H1 (cell line): ENCODE data around the gene MRPS2. TPM values are rescaled to one million over a fixed set of nuclear protein-coding genes. Genes with fewer than 3 reads are reported as not detected.

Source experiments
- polyA plus RNA-seq, 7 experiments: library from polyadenylated mRNA; depleted of rRNA in 3 of 7; stranded (reverse) in 5 of 7; unstranded in 2 of 7; fragments of >200 nt in 5 of 7; fragments of 200-250 nt in 2 of 7; gene quantifications; 1 replicate in 5 of 7; 2 replicates in 1 of 7; 4 replicates in 1 of 7; pipeline versions ENCODE4 v1.2.1 to v1.2.3, GENCODE V29; 2011 to 2013; ENCODE audit warnings: missing spikeins in 2 of 7, mixed read lengths in 2 of 7
- total RNA-seq: library from RNA; stranded (reverse); fragmentation: NEBNext Ultra II Directional; extraction: Animal tissue kit (Norgen Biotek cat#: 25700); gene quantifications from 2 replicates; pipeline ENCODE4 v1.2.1, GENCODE V29; 2021

Gene MRPS2
- total and polyA plus RNA-seq, 2 of the 8 experiments (the other 6 are each of a cell fraction or from before 2014, with no cell fraction given), result 78.6 to 476 TPM

Other genes starting within 250 kb of the MRPS2 start
- 32.7 and 35.9 TPM in 2 replicates for gene PPP1R26, start 20.9 kb upstream of the MRPS2 start, total RNA-seq
- gene PPP1R26, start 20.9 kb upstream of the MRPS2 start, polyA plus RNA-seq (2011; rRNA removed), result 9.8 and 17.4 TPM in 2 replicates
- gene LCN1, start 20.8 kb downstream of the MRPS2 start, total RNA-seq, result not detected in 2 replicates
- gene LCN1, start 20.8 kb downstream of the MRPS2 start, polyA plus RNA-seq (2011; rRNA removed), result not detected in 2 replicates
- gene OBP2A, start 45.4 kb downstream of the MRPS2 start, total RNA-seq, result not detected in 2 replicates
- gene OBP2A, start 45.4 kb downstream of the MRPS2 start, polyA plus RNA-seq (2011; rRNA removed), result not detected in 2 replicates
- not detected in 2 replicates for gene PAEP, start 61.1 kb downstream of the MRPS2 start, total RNA-seq
- gene PAEP, start 61.1 kb downstream of the MRPS2 start, polyA plus RNA-seq (2011; rRNA removed), result 0.19 TPM in 1 of 2 replicates, not detected in the other
- 1.3 and 1.6 TPM in 2 replicates for gene GLT6D1, start 138.9 kb downstream of the MRPS2 start, total RNA-seq
- gene GLT6D1, start 138.9 kb downstream of the MRPS2 start, polyA plus RNA-seq (2011; rRNA removed), result 2.1 and 2.2 TPM in 2 replicates
- gene LCN9, start 162.6 kb downstream of the MRPS2 start, total RNA-seq, result 3.1 and 3.7 TPM in 2 replicates
- gene LCN9, start 162.6 kb downstream of the MRPS2 start, polyA plus RNA-seq (2011; rRNA removed), result 2.3 and 2.6 TPM in 2 replicates
- not detected in 2 replicates for gene SOHLH1, start 198.8 kb downstream of the MRPS2 start, total RNA-seq
- gene SOHLH1, start 198.8 kb downstream of the MRPS2 start, polyA plus RNA-seq (2011; rRNA removed), result 0.05 and 0.11 TPM in 2 replicates
- 0.13 and 0.44 TPM in 2 replicates for gene KCNT1, start 201.5 kb downstream of the MRPS2 start, total RNA-seq
- 0.20 and 0.35 TPM in 2 replicates for gene KCNT1, start 201.5 kb downstream of the MRPS2 start, polyA plus RNA-seq (2011; rRNA removed)